Measurements from ENCODE around the gene LIPG. TPM values are rescaled to one million over a fixed set of nuclear protein-coding genes. Genes with fewer than 3 reads are reported as not detected.

Gene LIPG
- total RNA-seq, 1 experiment from 2014 or later: 6.8 TPM

GRCh38 chr18:49553003-49553402 lies 8.9 kb upstream of the LIPG start:
- DNase-seq (ENCODE audit: low spot score) (no peak), ATAC-seq (no peak)
- CTCF ChIA-PET: interaction anchor here (1.1 kb wide), 1 partner anchor 42 kb away, joined by 3 read pairs; no protein-coding TSS in a partner anchor
- TF ChIP-seq ZNF423 (CRISPR knock-in tag; IDR thresholded peaks at IDR 0.05) (no peak), ATF3 (CRISPR knock-in tag; conservative IDR thresholded peaks at IDR 0.05) (no peak), MLX (CRISPR knock-in tag; IDR thresholded peaks at IDR 0.05) (no peak), MAX (CRISPR knock-in tag; IDR thresholded peaks at IDR 0.05) (no peak), NFYB (CRISPR knock-in tag; conservative IDR thresholded peaks at IDR 0.05; ENCODE audit: low read depth) (no peak), ZNF281 (CRISPR knock-in tag; IDR thresholded peaks at IDR 0.05) (no peak), CDX4 (CRISPR knock-in tag; IDR thresholded peaks at IDR 0.05; ENCODE audit: borderline replicate concordance) (no peak), GABPB1 (CRISPR knock-in tag; IDR thresholded peaks at IDR 0.05) (no peak), SOX15 (CRISPR knock-in tag; IDR thresholded peaks at IDR 0.05) (no peak), AR (CRISPR knock-in tag; IDR thresholded peaks at IDR 0.05) (no peak), ATF6 (CRISPR knock-in tag; IDR thresholded peaks at IDR 0.05) (no peak), TCF7 (CRISPR knock-in tag; IDR thresholded peaks at IDR 0.05; ENCODE audit: low read depth) (no peak), JAZF1 (CRISPR knock-in tag; IDR thresholded peaks at IDR 0.05) (no peak), CTCF (IDR thresholded peaks at IDR 0.05) (no peak), ELF4 (CRISPR knock-in tag; IDR thresholded peaks at IDR 0.05; ENCODE audit: low read depth) (no peak)
- H3K36me3 Mint-ChIP-seq: peaks cover 38% of the 10 kb centered on the region
- peaks cover 5% of the 10 kb centered on the region; the same call in 1 of the 2 replicates for H3K27me3 Mint-ChIP-seq (ENCODE audit: low read depth)
- no peak overlapping the region for H3K4me3 Mint-ChIP-seq
- POLR2A ChIA-PET: no interaction called here
- peaks cover 46% of the 10 kb centered on the region for H3K9me3 Mint-ChIP-seq
- H3K4me1 Mint-ChIP-seq: peaks cover 3% of the 10 kb centered on the region
- H3K27ac Mint-ChIP-seq: no peak overlapping the region
